GM12878 (cell line): ENCODE measurements around the gene URB1. TPM values are rescaled to one million over a fixed set of nuclear protein-coding genes. Genes with fewer than 3 reads are reported as not detected.

Experiments
- ATAC-seq: fragments of 200-7000 bp; cut with Tn5 transposase; 3 replicates; pipeline ENCODE4 v1.9.1; 2020; ENCODE audit warnings: mild to moderate bottlenecking, moderate library complexity
- BruUV-seq: library from RNA; stranded (reverse); fragments of 400-500 nt; replicated peaks from 2 replicates; lab custom pipeline; 2021; lab: Mats Ljungman, UMichigan
- CTCF ChIA-PET: fragments of 300-600 bp; sonication (Branson Sonifier 250); formaldehyde crosslinking; extraction: SDS; loops from one replicate; lab custom pipeline; 2021; ENCODE audit warnings: inconsistent platforms; lab: Yijun Ruan, JAX
- POLR2A ChIA-PET: fragments of 350-600 bp; formaldehyde crosslinking; extraction: SDS; loops from one replicate; lab custom pipeline; 2021; ENCODE audit warnings: inconsistent platforms; lab: Charles Lee
- RAD21 ChIA-PET: fragments of 300-600 bp; sonication (Branson Sonifier 250); formaldehyde crosslinking; loops from one replicate; lab custom pipeline; 2023; ENCODE audit warnings: antibody characterized with exemption; ENCODE audit not compliant: unreplicated experiment; lab: Charles Lee
- SMC1A ChIA-PET: fragments of 300-600 bp; sonication (Branson Sonifier 250); formaldehyde crosslinking; loops from one replicate; lab custom pipeline; 2023; ENCODE audit not compliant: unreplicated experiment, uncharacterized antibody; lab: Charles Lee
- DNase-seq: peaks from one replicate; pipeline ENCODE4 v3.0.0-alpha.2; 2011; ENCODE audit warnings: low read depth, low spot score
- FAIRE-seq: peaks from 3 replicates; lab custom pipeline; 2011; peaks lifted over from hg19 to GRCh38; lab: Jason Lieb, UNC
- H2AFZ ChIP-seq: 2 replicates; pipeline ENCODE4 v1.6.0; 2011; ENCODE audit warnings: low read depth, low read length, control low read depth; ENCODE audit not compliant: control insufficient read depth
- H3K27ac ChIP-seq: 2 replicates; pipeline ENCODE4 v1.5.1; 2011; ENCODE audit warnings: control low read depth; ENCODE audit not compliant: control insufficient read depth, insufficient read depth
- H3K27me3 ChIP-seq, 2 experiments: replicated peaks in 1 of 2; 2 replicates each; pipeline versions ENCODE4 v1.6.0 to v1.6.1; 2011; ENCODE audit warnings: low read length in 1 of 2; ENCODE audit not compliant: control insufficient read depth in 2 of 2, insufficient read depth in 2 of 2
- H3K36me3 ChIP-seq, 2 experiments: 2 replicates each; pipeline ENCODE4 v1.5.1; 2011; ENCODE audit warnings: low read length in 1 of 2; ENCODE audit not compliant: control insufficient read depth in 2 of 2, insufficient read depth in 2 of 2
- H3K4me1 ChIP-seq: 2 replicates; pipeline ENCODE4 v1.6.1; 2011; ENCODE audit warnings: mild to moderate bottlenecking, low read length, moderate library complexity, mixed read lengths; ENCODE audit not compliant: control insufficient read depth, insufficient read depth
- H3K4me2 ChIP-seq: 2 replicates; pipeline ENCODE4 v1.6.0; 2011; ENCODE audit warnings: control low read depth; ENCODE audit not compliant: control insufficient read depth, insufficient read depth
- H3K4me3 ChIP-seq: fragments of 200-600 bp; sonication (generic); 2 replicates; pipeline ENCODE4 v1.5.1; 2016
- H3K79me2 ChIP-seq: 2 replicates; pipeline ENCODE4 v1.6.0; 2011; ENCODE audit warnings: low read length; ENCODE audit not compliant: control insufficient read depth, insufficient read depth
- H3K9ac ChIP-seq: 2 replicates; pipeline ENCODE4 v1.8.0; 2011; ENCODE audit warnings: low read length, control low read depth, mixed read lengths; ENCODE audit not compliant: control insufficient read depth, insufficient read depth
- H3K9me3 ChIP-seq: replicated peaks from 3 replicates; pipeline ENCODE4 v1.5.1; 2011; ENCODE audit warnings: mild to moderate bottlenecking, low read length; ENCODE audit not compliant: control insufficient read depth, insufficient read depth
- H4K20me1 ChIP-seq: 2 replicates; pipeline ENCODE4 v1.6.0; 2011; ENCODE audit not compliant: control insufficient read depth, insufficient read depth
- BCL11A ChIP-seq: IDR thresholded peaks from 2 replicates; pipeline ENCODE4 v1.6.1; 2011; ENCODE audit warnings: low read depth, low read length
- CHD1 ChIP-seq: IDR thresholded peaks from 2 replicates; pipeline ENCODE4 v1.6.1; 2012; ENCODE audit warnings: low read depth, low read length, improper control_type of control experiment
- HDAC2 ChIP-seq: fragments of 200-600 bp; sonication (generic); IDR thresholded peaks from 2 replicates; pipeline ENCODE4 v1.6.1; 2017
- IKZF2 ChIP-seq, 2 experiments: fragments of 450-650 bp; IDR thresholded peaks; 2 replicates each; pipeline ENCODE4 v1.6.1; 2017; ENCODE audit warnings: mild to moderate bottlenecking in 2 of 2, moderate library complexity in 2 of 2
- NBN ChIP-seq: fragments of 450-650 bp; IDR thresholded peaks from 2 replicates; pipeline ENCODE4 v1.6.1; 2016
- RAD21 ChIP-seq: IDR thresholded peaks from 2 replicates; pipeline ENCODE4 v1.6.1; 2011; ENCODE audit warnings: mild to moderate bottlenecking, low read depth, low read length, moderate library complexity; ENCODE audit not compliant: insufficient read depth
- RBBP5 ChIP-seq: fragments of 200-600 bp; sonication (generic); conservative IDR thresholded peaks from 2 replicates; pipeline ENCODE4 v1.6.1; 2016
- RELA ChIP-seq: fragments of 450-650 bp; IDR thresholded peaks from 2 replicates; pipeline ENCODE4 v1.8.0; 2014; ENCODE audit warnings: borderline replicate concordance; ENCODE audit not compliant: partially characterized antibody
- SIX5 ChIP-seq: IDR thresholded peaks from 2 replicates; pipeline ENCODE4 v1.6.1; 2011; ENCODE audit warnings: mild to moderate bottlenecking, low read depth, low read length, moderate library complexity; ENCODE audit not compliant: severe bottlenecking
- ZNF274 ChIP-seq: IDR thresholded peaks from one replicate; pipeline ENCODE4 v1.8.0; 2011; ENCODE audit not compliant: insufficient read length, insufficient read depth
- WGBS: methylation state at CpG from one replicate; pipeline ENCODE4 v1.1.6; 2016; ENCODE audit warnings: low lambda C conversion rate; ENCODE audit not compliant: insufficient replicate concordance, insufficient coverage; ENCODE audit errors: missing lambda C conversion rate; 5-methylcytosine and 5-hydroxymethylcytosine counted together
- in situ Hi-C: fragments of 300-500 bp; cut with MboI; formaldehyde crosslinking; loops from 9 replicates; pipeline ENCODE4 v1.14.3; 2018; ENCODE audit warnings: mixed read lengths
- intact Hi-C: fragments of 100-400 bp; cut with micrococcal nuclease; formaldehyde crosslinking; loops from one replicate; pipeline ENCODE4 v1.14.2; 2022; ENCODE audit not compliant: unreplicated experiment
- polyA plus RNA-seq, 11 experiments: library from polyadenylated mRNA; depleted of rRNA in 4 of 11; unstranded in 6 of 11; stranded (reverse) in 5 of 11; fragments of >200 nt; fragmentation: Nextera tagmentation in 4 of 11; fragmentation: Illumina TruSeq in 1 of 11; extraction: Ambion mirVana in 4 of 11; extraction: Trizol in 1 of 11; gene quantifications; 1 replicate in 1 of 11; 2 replicates in 10 of 11; pipeline versions ENCODE4 v1.2.1 to v1.2.3, GENCODE V29; 2011 to 2016; ENCODE audit warnings: inconsistent platforms in 2 of 11, missing spikeins in 2 of 11, low read depth in 1 of 11
- total RNA-seq, 4 experiments: library from RNA; depleted of rRNA in 3 of 4; stranded (reverse); fragments of >200 nt in 3 of 4; fragmentation: Illumina TruSeq in 1 of 4; extraction: Trizol in 1 of 4; gene quantifications; 2 replicates each; pipeline versions ENCODE4 v1.2.1 to v1.2.3, GENCODE V29; 2013 to 2021
- TF ChIP-seq, protein P1 (sequence below): IDR thresholded peaks from 2 replicates; pipeline ENCODE4 v1.6.1; 2011; ENCODE audit warnings: low read depth, low read length, improper control_type of control experiment, borderline replicate concordance
- TF ChIP-seq, protein P2 (sequence below): fragments of 150-350 bp; IDR thresholded peaks from 2 replicates; pipeline ENCODE4 v1.6.1; 2016; ENCODE audit warnings: low read depth, low read length
- TF ChIP-seq, protein P3 (sequence below): IDR thresholded peaks from 2 replicates; pipeline ENCODE4 v1.6.1; 2011; ENCODE audit warnings: borderline replicate concordance, low read depth, mild to moderate bottlenecking, moderate library complexity, low read length; ENCODE audit not compliant: insufficient read depth, poor library complexity, severe bottlenecking
- TF ChIP-seq, protein P4 (sequence below): fragments of 450-650 bp; IDR thresholded peaks from 2 replicates; pipeline ENCODE4 v1.6.1; 2017; ENCODE audit warnings: mild to moderate bottlenecking, low read depth, inconsistent platforms; ENCODE audit not compliant: poor library complexity, severe bottlenecking

The URB1 gene
- total and polyA plus RNA-seq, 10 of the 15 experiments (the other 5 are each of a cell fraction or from before 2014, with no cell fraction given): 0.56 to 23.2 (median 8.9) TPM

DNA sequence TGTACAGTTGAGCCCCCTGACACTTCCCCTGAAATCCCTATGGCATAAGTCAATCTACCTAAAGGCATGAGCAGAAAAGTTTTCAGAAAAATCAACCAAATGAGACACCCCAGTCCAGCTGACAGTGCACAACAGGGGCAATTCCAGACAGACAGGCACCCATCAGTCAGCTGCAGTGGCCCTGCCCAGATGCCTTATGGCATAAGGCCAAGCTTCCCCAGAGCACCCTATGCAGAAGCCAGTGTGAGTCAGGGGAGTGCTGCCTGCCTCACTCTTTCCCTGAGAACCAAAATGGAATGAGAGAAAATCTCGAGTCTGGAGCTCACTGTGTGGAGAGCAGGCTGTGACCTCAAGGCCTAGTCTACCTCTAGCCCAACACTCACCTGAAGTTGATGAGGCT, 56.1 kb downstream of the URB1 start (continued):
- TF ChIP-seq, protein P1, sequence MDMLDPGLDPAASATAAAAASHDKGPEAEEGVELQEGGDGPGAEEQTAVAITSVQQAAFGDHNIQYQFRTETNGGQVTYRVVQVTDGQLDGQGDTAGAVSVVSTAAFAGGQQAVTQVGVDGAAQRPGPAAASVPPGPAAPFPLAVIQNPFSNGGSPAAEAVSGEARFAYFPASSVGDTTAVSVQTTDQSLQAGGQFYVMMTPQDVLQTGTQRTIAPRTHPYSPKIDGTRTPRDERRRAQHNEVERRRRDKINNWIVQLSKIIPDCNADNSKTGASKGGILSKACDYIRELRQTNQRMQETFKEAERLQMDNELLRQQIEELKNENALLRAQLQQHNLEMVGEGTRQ: no peak
- TF ChIP-seq SIX5 (no peak), BCL11A (no peak)

DNA sequence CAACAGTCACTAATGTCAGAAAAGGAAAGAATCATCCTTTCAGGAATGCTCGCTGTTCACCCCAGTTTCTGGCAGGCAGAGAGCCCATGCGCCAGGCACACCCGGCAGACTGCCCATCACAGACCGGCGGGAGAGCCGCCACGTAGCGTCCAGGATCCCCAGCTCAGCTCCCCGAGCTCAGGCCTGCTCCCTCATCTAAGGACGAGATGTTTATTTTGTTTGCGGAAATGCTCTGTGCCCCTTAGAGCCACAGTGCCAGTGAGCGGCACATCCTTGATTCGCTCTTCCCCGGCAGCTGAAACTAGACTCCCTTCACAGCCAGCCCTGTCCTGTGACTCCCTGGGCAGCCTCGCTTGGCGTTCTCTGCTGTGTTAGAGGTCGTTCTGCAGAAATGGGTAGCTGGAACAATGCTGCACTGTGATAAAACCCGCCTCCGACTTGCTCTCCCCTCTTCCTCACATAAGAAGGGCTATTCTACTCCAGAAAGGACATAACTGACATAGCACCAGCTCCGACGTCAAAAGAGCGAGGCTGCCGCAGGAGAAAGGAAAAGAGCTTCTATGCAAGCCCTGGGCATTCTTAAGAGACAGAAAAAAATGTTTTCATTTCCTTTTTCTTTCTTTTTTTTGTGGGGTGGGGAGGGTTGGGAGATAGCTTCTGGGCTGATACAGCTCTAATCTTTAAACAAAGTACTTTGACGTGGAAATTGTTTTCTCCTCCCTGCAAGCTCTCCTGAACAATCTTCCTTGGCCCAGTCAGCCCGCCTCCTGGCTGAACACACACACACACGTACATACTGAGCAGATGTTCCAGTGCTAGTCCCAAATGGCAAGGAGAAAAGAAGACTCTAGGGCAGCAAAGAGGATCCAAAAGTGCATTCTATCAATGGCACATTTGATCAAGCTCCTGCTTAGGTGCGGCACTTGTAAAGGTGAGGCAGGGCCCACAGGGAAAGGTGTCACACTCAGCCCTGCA, 56.9 kb downstream of the URB1 start:
- ChIA-PET POLR2A (no interaction called here), CTCF (interaction anchor here (0.7 kb wide), 1 partner anchor 571 kb away, joined by 3 read pairs; no protein-coding TSS in a partner anchor), RAD21 (no interaction called here), SMC1A (no interaction called here)
- intact Hi-C loops (no loop called here), in situ Hi-C loops (no loop called here)
- no peaks in the 10 kb centered on the region for H3K4me1 ChIP-seq
- peaks cover 28 to 33% of the 10 kb centered on the region in 2 experiments for H3K36me3 ChIP-seq
- H3K79me2 ChIP-seq: no peaks in the 10 kb centered on the region
- no peaks in the 10 kb centered on the region for H3K27me3 ChIP-seq
- H3K27ac ChIP-seq: no peak overlapping the region
- no peak overlapping the region for H3K9ac ChIP-seq
- ATAC-seq: no peak
- DNase-seq: no peak
- no peak for FAIRE-seq
- BruUV-seq: no TSS peak
- H3K4me2 ChIP-seq: no peak overlapping the region
- H2AFZ ChIP-seq: no peak overlapping the region
- no peaks in the 10 kb centered on the region; the same call in 1 of the 2 replicates for H4K20me1 ChIP-seq
- WGBS: 93% methylated on average over 27 of the region's 27 CpGs
- H3K4me3 ChIP-seq: no peak overlapping the region
- H3K9me3 ChIP-seq: peaks cover 5% of the 10 kb centered on the region
- TF ChIP-seq, protein P2, sequence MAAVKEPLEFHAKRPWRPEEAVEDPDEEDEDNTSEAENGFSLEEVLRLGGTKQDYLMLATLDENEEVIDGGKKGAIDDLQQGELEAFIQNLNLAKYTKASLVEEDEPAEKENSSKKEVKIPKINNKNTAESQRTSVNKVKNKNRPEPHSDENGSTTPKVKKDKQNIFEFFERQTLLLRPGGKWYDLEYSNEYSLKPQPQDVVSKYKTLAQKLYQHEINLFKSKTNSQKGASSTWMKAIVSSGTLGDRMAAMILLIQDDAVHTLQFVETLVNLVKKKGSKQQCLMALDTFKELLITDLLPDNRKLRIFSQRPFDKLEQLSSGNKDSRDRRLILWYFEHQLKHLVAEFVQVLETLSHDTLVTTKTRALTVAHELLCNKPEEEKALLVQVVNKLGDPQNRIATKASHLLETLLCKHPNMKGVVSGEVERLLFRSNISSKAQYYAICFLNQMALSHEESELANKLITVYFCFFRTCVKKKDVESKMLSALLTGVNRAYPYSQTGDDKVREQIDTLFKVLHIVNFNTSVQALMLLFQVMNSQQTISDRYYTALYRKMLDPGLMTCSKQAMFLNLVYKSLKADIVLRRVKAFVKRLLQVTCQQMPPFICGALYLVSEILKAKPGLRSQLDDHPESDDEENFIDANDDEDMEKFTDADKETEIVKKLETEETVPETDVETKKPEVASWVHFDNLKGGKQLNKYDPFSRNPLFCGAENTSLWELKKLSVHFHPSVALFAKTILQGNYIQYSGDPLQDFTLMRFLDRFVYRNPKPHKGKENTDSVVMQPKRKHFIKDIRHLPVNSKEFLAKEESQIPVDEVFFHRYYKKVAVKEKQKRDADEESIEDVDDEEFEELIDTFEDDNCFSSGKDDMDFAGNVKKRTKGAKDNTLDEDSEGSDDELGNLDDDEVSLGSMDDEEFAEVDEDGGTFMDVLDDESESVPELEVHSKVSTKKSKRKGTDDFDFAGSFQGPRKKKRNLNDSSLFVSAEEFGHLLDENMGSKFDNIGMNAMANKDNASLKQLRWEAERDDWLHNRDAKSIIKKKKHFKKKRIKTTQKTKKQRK: no peak
- TF ChIP-seq RAD21 (no peak), RELA (no peak), NBN (no peak), IKZF2 (IDR thresholded peaks at IDR 0.05) (no peak), CHD1 (no peak), HDAC2 (no peak), RBBP5 (no peak), ZNF274 (no peak)
- TF ChIP-seq, protein P3, sequence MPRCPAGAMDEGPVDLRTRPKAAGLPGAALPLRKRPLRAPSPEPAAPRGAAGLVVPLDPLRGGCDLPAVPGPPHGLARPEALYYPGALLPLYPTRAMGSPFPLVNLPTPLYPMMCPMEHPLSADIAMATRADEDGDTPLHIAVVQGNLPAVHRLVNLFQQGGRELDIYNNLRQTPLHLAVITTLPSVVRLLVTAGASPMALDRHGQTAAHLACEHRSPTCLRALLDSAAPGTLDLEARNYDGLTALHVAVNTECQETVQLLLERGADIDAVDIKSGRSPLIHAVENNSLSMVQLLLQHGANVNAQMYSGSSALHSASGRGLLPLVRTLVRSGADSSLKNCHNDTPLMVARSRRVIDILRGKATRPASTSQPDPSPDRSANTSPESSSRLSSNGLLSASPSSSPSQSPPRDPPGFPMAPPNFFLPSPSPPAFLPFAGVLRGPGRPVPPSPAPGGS: no peak
- TF ChIP-seq, protein P4, sequence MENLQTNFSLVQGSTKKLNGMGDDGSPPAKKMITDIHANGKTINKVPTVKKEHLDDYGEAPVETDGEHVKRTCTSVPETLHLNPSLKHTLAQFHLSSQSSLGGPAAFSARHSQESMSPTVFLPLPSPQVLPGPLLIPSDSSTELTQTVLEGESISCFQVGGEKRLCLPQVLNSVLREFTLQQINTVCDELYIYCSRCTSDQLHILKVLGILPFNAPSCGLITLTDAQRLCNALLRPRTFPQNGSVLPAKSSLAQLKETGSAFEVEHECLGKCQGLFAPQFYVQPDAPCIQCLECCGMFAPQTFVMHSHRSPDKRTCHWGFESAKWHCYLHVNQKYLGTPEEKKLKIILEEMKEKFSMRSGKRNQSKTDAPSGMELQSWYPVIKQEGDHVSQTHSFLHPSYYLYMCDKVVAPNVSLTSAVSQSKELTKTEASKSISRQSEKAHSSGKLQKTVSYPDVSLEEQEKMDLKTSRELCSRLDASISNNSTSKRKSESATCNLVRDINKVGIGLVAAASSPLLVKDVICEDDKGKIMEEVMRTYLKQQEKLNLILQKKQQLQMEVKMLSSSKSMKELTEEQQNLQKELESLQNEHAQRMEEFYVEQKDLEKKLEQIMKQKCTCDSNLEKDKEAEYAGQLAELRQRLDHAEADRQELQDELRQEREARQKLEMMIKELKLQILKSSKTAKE: no peak
